ENCODE measurements around the gene TPCN1.
A peak's percentile ranks its signal among the peaks of the same experiment; 100 is the strongest.

The TPCN1 gene

GRCh38 chr12:113226696-113227568, 5.7 kb downstream of the TPCN1 start:
- no peak for DNase-seq

GRCh38 chr12:113227686-113228391, 6.6 kb downstream of the TPCN1 start:
- no peak for DNase-seq

GRCh38 chr12:113228394-113229028, 7.2 kb downstream of the TPCN1 start:
- DNase-seq = no peak

GRCh38 chr12:113230315-113231234, 9.3 kb downstream of the TPCN1 start:
- no peak for DNase-seq

- no peak for DNase-seq
Measured at GRCh38 chr12:113231235-113232088, 10.2 kb downstream of the TPCN1 start.

GRCh38 chr12:113232089-113232839, 11.0 kb downstream of the TPCN1 start:
- DNase-seq = no peak

DNA sequence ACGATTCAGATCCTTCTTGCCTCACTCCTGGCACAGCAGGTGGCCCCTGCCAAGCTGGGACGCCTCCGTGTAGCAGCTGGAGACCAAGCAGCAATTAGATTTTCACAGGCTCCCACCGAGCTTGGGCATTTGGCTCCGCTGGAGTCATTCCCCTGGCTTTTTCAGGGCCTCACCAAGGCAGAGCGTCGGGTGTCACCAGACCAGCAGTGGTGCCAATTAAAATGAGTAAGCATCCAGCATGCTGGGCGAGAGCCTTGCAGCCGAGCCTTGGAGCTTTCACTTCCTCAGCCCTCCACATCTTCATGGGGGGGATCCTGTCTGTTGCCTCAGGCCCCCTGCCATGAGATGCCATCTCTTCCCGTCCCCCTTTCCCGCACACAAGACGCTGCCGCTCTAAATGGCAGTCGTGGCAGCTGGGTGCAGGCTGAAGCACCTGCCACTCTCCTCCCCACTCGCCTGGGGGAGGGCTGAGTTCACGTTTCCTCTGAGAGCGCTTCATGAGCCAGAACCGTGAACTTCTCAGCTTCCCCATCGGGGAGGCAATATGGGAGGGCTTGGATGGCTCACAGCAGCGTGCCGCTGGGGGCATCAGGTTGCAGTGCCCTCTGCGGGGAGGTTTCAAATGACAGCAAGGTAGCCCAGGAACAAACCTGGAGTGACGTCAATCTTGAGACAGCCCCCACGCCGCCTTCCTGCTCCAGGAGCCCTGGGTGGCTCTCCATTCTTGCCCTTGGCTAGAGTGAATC, 11.7 kb downstream of the TPCN1 start:
- peak in 2 of 4 experiments; percentile 31 to 33 for DNase-seq

DNA sequence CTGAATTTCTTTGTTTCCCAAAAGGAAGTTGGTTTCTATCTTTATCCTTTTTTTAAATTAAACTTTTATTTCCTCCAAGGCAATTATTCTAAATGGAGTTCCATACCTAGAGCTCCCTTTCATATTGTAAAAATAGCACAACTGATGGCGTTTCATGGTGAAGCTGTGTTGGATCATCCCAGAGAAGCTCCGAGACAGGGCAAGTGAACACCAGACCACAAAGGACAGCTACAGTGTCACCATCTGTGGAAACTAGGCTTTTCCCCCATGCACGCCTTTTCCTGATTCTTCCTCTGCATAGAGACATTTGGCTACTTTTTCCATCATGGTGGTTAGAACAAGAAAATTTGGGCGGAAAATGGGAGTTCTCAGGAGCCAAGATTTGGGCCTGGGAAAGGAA, 12.7 kb downstream of the TPCN1 start:
- no peak for DNase-seq

DNA sequence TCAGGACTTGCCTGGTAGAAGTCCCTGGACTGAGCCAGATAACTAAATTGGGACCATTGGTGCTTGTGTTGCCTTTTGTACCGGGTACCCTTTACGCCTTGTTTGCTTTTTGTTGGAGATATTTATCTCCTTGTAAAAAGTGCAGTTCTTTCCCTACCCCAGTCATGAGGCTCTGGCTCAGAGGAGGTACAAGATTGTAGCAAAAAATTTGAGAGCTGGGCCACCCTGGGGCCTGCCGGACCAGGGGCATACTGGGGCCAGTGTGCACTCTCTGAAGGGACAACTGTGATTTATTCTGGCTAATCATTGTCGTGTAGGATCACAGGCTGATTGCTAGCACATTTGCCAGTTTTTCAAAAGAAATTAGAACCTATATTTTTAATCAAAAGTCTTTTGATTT, 13.2 kb downstream of the TPCN1 start:
- DNase-seq = no peak

- no peak for DNase-seq
Measured at GRCh38 chr12:113235976-113236375, 14.7 kb downstream of the TPCN1 start.

DNA sequence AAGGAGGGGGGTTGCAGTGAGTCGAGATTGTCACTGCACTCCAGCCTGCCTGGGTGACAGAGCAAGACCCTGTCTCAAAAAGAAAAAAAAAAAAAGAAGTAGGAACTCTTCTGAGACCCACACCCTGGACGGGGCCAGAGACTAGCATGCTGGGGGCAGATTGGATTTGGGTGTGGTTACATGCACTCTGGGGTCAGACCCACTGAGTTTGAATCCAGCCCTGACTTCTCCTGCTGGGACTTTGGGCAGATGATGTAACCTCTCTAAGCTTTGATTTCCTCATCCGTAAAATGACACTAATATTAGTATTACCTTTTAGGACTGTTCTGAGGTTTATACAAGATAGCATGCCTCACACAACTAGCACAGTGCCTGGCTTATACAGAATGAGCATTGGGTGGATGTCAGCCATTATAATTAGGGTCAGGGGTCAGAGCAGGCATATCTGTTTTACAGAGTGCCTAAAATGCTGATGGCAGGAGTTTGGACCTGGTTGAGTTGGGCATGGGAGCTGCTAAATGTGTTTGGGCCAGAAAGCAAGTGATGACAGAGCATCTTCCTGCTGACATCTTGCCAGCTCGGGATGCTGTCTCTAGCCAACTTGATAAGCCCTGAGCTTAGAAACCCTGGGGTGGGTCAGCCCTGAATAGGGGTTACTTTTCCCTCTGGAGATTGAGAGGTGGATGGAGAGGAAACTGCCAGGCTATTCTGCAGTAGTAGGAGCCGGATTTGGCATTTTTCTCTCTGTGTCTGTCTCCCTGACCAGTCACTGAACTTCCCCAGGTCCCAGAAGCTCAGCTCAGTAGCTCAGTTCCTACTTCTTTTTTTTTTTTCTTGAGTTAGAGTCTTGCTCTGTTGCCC, 15.5 kb downstream of the TPCN1 start:
- no peak for DNase-seq

DNA sequence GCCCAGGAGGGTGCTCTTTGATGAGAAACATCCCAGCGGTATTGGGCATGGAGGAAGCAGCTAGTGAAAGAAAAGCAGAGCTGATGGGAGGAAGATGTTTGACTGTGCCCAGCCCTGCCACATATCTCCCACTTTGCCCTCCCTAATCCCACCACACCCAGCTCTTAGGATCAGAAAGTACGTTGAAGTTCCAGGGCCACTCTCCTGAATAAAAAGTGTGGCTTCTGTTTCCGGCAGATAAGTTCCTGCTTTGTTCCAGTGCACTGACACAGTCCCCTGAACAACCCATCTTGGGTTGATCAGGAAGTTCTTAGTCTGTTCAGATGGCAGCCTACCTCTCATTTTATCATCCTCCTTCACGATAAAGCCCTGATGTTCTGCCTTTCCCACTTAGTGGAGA, 16.5 kb downstream of the TPCN1 start:
- DNase-seq = no peak

DNA sequence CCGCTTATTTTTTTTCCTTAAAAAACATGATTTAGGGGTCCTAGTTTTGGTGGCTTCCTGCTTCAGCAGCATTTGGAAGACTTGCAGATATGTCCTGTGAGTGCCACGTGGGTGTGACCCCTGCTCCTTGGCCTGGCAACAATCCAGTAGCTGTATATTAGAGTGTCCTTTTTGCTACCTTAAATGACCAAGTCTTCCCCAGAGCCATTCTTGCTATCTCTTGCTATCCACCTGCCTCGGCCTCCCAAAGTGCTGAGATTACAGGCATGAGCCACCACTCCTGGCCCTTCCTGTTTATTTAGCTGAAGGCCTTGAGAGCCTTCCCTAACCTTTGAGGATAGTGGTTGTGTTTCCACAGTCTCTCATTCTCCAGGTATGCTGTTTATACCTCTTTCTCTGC, 17.0 kb downstream of the TPCN1 start:
- no peak for DNase-seq

DNA sequence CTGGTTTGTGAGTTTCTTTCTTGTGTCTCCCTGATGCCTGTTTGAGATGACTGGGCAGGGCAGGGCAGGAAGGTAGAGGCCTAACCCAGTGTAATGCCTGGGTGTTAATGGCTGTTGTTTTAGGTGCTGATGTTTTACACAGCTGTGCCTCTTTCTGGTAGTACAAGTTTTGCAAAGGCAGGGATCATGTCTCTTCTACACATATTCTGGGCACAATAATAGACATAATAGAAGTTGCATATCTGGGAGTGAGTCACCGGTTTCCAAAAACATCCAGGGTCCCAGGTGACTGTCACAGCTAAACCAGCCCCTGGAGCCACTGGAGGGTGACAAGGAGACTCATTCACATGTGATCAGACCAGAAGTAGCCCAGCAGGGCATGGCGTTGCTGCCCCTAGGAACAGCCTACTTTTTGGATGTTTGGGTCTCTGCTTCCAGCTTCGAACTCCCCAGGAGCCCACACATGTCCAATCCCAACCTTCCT, 18.1 kb downstream of the TPCN1 start:
- no peak for DNase-seq

DNA sequence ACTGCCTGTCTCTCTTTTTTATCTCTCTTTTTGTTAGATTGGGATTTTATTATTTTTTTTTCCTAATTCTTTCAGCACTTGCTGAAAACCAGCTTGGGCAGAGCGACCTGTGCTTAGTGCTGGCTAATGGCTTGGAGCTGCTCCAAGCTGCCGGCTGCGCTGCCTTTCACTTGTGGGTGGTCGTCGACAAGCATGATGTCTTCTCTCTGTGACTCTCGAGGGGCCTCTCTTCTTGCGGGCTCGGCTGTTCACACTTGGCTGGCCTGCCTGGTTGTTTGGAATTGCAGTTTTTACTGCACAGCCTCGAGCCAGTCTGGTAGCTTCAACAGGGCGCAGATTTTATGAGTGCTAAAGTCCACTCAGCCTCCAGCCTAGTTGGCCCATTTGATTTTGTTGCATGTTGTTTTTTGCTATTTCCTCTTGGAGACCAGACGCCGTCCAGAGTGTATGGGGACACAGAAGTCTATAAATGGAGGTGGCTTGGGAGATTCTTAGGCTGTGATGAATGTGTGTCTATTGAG, 18.6 kb downstream of the TPCN1 start:
- DNase-seq = no peak

DNA sequence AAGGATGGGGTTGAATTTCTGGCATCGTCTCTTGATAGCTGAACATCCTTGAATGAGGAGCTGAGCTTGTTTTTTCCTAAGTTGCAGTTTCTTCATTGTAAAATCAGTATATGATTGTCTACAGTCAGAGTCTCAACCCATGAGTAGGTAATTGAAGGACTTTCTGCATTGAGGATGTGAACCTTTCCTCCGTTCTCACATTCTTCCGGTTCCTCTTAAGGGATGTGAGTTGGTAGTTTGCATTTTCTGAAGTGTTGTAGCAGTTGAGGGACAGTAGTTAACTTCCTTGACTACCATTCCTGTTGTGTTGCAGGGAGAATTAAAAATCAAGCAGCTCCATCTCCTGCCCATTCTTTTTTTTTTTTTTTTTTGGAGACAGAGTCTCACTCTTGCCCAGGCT, 19.1 kb downstream of the TPCN1 start:
- DNase-seq = no peak

DNA sequence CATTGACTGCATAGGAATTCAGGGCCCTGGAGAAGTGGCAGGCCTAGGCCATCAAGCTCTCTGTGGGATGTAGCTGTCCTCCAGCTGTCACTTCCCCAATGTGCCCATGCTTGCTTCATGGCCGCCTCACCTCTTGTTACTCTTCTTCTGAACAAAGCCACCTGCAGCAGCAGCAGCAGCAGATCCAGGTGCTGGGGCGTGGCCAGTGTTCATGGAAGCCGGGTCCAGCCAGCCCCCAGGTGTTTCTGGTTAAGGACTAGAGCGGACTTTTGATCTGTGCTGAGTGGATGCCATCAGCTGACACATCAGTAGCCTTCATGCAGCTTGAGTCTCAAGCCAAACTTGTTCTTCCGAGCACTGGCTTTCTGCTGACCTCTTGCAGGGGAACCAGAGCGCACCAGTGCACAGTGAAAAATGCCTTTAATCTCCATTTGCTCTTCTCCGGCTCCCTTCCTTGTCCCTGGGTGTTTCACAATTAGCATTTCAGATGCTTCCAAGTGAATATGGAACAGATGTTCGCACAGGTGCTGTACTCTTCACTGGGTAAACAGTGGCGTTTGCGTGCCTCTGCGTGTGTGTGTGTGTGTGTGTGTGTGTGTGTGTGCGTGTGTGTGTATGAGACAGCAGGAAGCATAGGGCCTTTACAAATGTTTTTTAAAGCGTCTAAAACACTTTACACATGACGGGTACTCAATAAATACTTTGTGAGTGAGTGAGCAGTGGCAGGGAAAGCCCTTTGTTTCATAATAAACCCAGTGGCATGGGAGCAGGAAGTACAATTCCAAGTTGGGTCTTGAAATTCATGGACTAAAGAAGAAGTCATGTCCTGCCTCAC, 20.1 kb downstream of the TPCN1 start:
- no peak for DNase-seq

- DNase-seq = no peak
Measured at GRCh38 chr12:113242026-113242418, 20.8 kb downstream of the TPCN1 start.
